ENCODE data around the gene PRAME. TPM values are rescaled to one million over a fixed set of nuclear protein-coding genes. Genes with fewer than 3 reads are reported as not detected.

PRAME gene
- total and polyA plus RNA-seq, 2 donors (not counting 3 experiments of a cell fraction or from before 2014, with no cell fraction given): 0.07 TPM; not detected in 1

GRCh38 chr22:22571429-22571828, 12.4 kb upstream of the PRAME start:
- H3K9ac ChIP-seq (replicated peaks; ENCODE audit: extremely low read depth, insufficient read depth, low read length): no peak overlapping the region
- no peaks in the 10 kb centered on the region for H3K9me1 ChIP-seq (replicated peaks; ENCODE audit: control insufficient read depth, extremely low read depth, insufficient read depth, low read length)
- no peaks in the 10 kb centered on the region for H3K36me3 ChIP-seq (ENCODE audit: control insufficient read depth in 2 of 2, extremely low read depth in 1 of 2, insufficient read depth in 2 of 2, low read length in 2 of 2)
- POLR2A ChIA-PET: no interaction called here
- H3K79me2 ChIP-seq (ENCODE audit: control insufficient read depth, insufficient read depth, low read length): no peaks in the 10 kb centered on the region
- no peak overlapping the region for H3K4me3 ChIP-seq (replicated peaks in 1 of 3; ENCODE audit: insufficient read depth in 1 of 3, low read depth in 1 of 3, low read length in 3 of 3)
- H3K4me1 ChIP-seq (ENCODE audit: control insufficient read depth, extremely low read depth, insufficient read depth, low read length): no peaks in the 10 kb centered on the region
- FAIRE-seq (no peak), DNase-seq (ENCODE audit: low read depth, low spot score) (no peak)
- H4K20me1 ChIP-seq (replicated peaks; ENCODE audit: control insufficient read depth, extremely low read depth, insufficient read depth, low read length): no peaks in the 10 kb centered on the region
- H2AFZ ChIP-seq (ENCODE audit: low read depth, low read length): no peak overlapping the region
- CTCF ChIA-PET: interaction anchor here (1.0 kb wide), 1 partner anchor 149 kb away, joined by 5 read pairs; no protein-coding TSS in a partner anchor
- no TSS peak for BruUV-seq (replicated peaks)
- H3K27me3 ChIP-seq (ENCODE audit: control insufficient read depth in 2 of 2, insufficient read depth in 2 of 2, low read length in 2 of 2): peaks cover 16 to 18% of the 10 kb centered on the region in 2 experiments
- no peak overlapping the region for H3K27ac ChIP-seq (ENCODE audit: insufficient read depth, low read depth, low read length)
- no peak overlapping the region for H3K4me2 ChIP-seq (ENCODE audit: insufficient read depth, low read length)
- H3K9me3 ChIP-seq (replicated peaks; ENCODE audit: control insufficient read depth, insufficient read depth, low read length): no peaks in the 10 kb centered on the region
- intact Hi-C loops (cut with micrococcal nuclease) (no loop called here), dilution Hi-C loops (cut with MboI; ENCODE audit: extremely low pct_ligation_motif_present, low sequenced_read_pairs) (no loop called here)
- TF ChIP-seq FOS (IDR thresholded peaks at IDR 0.05; ENCODE audit: borderline replicate concordance, insufficient read depth, low read length): no peak
- no peak for TF ChIP-seq MAX (IDR thresholded peaks at IDR 0.05; ENCODE audit: insufficient read depth, insufficient read length)
- no peak for TF ChIP-seq CTCF (IDR thresholded peaks at IDR 0.05; ENCODE audit: extremely low read depth in 1 of 2, insufficient read depth in 1 of 2, low read depth in 1 of 2, low read length in 2 of 2)
- TF ChIP-seq MYC (IDR thresholded peaks at IDR 0.05; ENCODE audit: low read depth, low read length): no peak
- TF ChIP-seq JUN (IDR thresholded peaks at IDR 0.05; ENCODE audit: borderline replicate concordance, insufficient read depth, insufficient read length, low read depth): no peak
- TF ChIP-seq POLR2AphosphoS5 (IDR thresholded peaks at IDR 0.05; ENCODE audit: insufficient read depth, low read depth, low read length): no peak
- no peak for TF ChIP-seq GATA2 (IDR thresholded peaks at IDR 0.05; ENCODE audit: insufficient read depth, insufficient read length, low read depth, low read length)
- no peak for TF ChIP-seq POLR2A (IDR thresholded peaks at IDR 0.05; ENCODE audit: low read depth, low read length)

Data from endothelial cell of umbilical vein (primary cell).